Measurements from ENCODE around the gene ARHGAP25.

The ARHGAP25 gene

DNA sequence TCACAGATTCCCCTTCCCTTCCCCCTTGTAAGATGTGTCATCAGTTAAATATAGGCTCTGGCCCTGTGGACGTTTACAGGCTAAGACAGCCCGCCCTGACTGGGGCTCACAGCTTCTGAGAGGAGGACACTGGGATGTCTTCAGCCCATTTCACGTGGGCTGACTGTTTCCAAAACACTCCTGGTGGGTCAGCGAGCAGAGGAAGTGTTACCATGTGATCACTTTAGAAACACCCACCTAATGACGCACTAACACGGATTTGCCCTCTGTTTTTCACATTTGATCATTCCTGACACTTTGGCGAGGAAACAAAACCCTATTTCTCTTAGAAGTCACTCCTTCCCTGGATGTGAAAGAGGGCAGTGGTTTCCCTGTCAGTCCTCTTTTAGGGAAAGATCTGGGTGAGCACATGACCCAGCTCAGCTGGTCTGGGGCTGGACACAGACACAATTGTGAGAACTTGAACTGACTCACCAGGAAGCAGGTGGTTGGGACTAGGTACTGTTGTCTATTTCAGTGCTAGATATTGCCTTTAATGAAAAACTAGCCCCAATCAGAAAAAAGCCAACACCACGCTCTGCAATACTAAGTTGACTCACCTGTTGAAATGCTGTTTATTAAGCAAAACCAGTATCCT lies 97.7 kb downstream of the ARHGAP25 start:
- H3K4me3 ChIP-seq (ENCODE audit: low read depth, low read length): no peak overlapping the region
- TF ChIP-seq, protein P1, sequence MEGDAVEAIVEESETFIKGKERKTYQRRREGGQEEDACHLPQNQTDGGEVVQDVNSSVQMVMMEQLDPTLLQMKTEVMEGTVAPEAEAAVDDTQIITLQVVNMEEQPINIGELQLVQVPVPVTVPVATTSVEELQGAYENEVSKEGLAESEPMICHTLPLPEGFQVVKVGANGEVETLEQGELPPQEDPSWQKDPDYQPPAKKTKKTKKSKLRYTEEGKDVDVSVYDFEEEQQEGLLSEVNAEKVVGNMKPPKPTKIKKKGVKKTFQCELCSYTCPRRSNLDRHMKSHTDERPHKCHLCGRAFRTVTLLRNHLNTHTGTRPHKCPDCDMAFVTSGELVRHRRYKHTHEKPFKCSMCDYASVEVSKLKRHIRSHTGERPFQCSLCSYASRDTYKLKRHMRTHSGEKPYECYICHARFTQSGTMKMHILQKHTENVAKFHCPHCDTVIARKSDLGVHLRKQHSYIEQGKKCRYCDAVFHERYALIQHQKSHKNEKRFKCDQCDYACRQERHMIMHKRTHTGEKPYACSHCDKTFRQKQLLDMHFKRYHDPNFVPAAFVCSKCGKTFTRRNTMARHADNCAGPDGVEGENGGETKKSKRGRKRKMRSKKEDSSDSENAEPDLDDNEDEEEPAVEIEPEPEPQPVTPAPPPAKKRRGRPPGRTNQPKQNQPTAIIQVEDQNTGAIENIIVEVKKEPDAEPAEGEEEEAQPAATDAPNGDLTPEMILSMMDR (IDR thresholded peaks at IDR 0.05; ENCODE audit: low read depth, low read length): no peak

DNA sequence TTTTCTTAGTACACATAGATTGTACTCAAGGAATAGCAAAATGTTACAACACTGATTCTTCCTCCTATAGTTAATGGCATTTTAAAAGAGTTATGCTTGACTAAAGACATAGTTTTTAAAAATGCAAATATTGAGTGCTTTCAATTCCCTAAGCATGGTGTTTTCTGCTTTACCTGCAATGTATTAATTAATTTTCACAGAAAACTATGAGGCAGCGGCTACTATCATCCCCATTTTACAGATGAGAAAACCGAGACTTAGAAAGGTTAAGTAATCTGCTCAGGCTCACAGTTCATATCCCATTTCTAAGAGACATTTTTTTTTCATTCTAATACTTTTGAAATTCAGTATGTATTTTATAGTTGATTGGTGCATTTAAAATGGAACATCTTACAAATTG lies 98.6 kb downstream of the ARHGAP25 start:
- TF ChIP-seq, protein P1 (IDR thresholded peaks at IDR 0.05; ENCODE audit: low read depth, low read length): no peak
- no peak overlapping the region for H3K4me3 ChIP-seq (ENCODE audit: low read depth, low read length)

DNA sequence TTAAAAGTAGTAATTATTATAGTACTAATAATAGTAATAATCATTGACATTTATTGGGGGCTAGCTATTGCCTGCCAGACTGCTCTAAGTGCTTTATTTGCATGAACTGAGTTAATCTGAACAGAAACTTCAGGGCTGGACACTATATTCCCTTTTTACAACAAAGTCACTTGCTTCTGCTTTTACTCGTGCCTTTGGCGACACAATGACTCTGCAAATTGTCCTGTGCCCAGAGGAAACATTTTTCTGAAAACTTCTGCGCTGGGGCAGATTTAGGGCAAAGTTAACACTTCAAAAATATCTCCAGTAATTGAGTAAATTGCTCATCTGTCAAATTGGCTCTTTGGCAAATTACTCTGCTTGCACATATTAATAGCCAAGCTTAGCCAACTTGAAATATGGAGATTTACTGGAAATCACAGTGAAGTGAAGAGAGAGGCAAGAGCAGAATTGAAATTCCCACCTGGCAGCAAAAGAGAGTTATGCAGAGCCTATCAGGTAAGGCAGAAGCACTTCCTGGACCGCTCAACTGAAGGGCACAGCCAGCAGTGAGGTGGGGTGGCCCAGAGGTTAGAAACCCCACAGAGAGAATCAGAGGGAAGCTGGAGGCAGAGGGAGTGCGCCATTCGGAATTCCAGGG lies 100.2 kb downstream of the ARHGAP25 start:
- H3K4me3 ChIP-seq (ENCODE audit: low read depth, low read length): no peak overlapping the region
- TF ChIP-seq, protein P1 (IDR thresholded peaks at IDR 0.05; ENCODE audit: low read depth, low read length): no peak

DNA sequence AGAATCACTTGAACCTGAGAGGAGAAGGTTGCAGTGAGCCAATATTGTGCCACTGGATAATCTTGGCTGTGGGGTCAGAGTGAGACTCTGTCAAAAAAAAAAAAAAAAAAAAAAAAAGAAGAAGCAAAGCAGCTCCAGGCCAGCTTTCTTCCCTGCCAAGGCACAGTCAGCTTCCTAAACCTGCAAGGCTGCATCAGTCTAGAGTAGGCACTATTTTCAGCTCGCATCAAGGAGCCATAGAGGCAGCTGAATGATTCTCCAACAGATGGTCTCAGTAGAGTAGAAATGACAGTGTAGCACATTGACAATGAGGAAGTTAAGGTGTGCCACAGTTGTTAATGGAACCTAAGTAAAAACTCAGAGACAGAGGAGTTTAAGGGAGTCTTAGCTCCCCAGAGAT lies 101.0 kb downstream of the ARHGAP25 start:
- TF ChIP-seq, protein P1 (IDR thresholded peaks at IDR 0.05; ENCODE audit: low read depth, low read length): no peak

DNA sequence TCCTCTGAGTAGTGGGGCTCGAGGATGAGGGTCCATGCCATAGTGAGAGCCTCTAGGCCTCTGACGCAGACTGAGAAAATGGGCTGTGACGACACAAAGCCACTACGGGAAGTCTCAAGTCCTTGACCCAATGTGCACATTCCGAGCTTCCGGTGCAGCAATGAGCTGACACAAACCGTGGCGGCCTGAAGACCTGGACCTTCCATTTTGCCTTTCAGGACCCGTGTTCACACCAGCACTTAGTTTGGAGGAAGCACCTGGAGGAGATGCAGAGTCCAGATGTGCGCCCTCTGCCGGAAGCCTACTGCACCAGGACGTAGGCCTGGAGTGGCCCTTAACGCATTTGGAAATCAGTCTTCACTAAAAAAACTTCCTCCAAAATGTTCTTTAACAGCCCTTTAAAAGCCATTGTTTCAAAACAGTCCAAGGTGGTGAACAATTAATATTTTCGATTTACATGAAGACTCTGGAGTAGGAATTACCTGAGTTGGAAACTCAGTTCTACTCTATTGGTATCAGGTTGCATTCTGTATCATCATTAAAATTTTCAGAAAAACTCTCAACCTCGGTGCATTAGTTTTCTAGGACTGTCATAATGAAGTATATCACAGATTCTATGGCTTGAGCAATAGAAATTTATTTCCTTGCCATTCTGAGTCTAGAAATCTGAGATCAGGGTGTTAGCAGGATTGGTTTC lies 102.7 kb downstream of the ARHGAP25 start:
- TF ChIP-seq, protein P1 (IDR thresholded peaks at IDR 0.05; ENCODE audit: low read depth, low read length): peak; percentile 51
- no peak overlapping the region for H3K4me3 ChIP-seq (ENCODE audit: low read depth, low read length)

More for the DNA sequence above, 101.0 kb downstream of the ARHGAP25 start:
- H3K4me3 ChIP-seq (ENCODE audit: low read depth, low read length): no peak overlapping the region

DNA sequence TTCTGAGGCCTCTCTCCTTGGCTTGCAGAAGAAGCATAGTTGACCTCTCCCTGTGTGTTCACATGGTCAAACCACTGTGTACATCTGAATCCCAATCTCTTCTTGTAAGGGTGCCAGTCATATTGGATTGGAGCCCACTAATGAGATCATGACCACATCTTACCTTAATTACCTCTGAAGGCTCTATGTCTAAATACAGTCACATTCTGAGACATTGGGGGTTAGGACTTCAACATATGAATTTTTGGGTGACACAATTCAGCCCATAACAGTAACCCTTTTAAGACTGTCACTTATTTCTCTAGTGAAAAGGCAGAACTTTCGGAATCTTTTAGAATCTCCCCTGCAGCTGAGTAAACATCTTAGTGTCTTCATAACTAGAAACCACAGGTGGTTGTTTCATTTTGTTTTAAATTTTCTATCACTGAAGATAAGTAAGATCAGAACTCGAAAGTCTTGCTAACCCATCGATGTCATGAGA lies 103.3 kb downstream of the ARHGAP25 start:
- TF ChIP-seq, protein P1 (IDR thresholded peaks at IDR 0.05; ENCODE audit: low read depth, low read length): no peak
- no peak overlapping the region for H3K4me3 ChIP-seq (ENCODE audit: low read depth, low read length)

DNA sequence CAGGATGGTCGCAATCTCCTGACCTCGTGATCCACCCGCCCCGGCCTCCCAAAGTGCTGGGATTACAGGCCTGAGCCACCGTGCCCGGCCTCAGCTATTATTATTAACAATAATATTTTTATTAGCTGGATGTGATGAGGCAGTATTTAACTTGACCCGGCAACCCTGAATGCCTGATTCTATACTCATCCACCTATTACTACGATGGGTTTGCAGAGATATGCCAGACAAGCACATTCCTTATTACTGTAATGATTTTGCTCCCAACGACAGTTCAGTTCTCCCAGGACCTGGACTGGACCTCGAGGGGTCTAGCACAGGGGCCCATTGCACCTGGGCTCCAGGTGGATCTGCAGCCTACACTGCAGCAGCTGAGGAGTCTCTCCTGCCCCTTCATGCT lies 104.0 kb downstream of the ARHGAP25 start:
- no peak overlapping the region for H3K4me3 ChIP-seq (ENCODE audit: low read depth, low read length)
- TF ChIP-seq, protein P1 (IDR thresholded peaks at IDR 0.05; ENCODE audit: low read depth, low read length): no peak
